ENCODE data around the gene MATN3.

Gene MATN3

GRCh38 chr2:19944205-19944845 lies 68.1 kb downstream of the MATN3 start:
- H3K36me3 ChIP-seq (ENCODE audit: control insufficient read depth, insufficient read depth, low read length) = no peaks in the 10 kb centered on the region
- no peaks in the 10 kb centered on the region for H3K27me3 ChIP-seq (ENCODE audit: control insufficient read depth, insufficient read depth, low read length)
- H3K4me1 ChIP-seq (ENCODE audit: control insufficient read depth, insufficient read depth, low read length) = peaks cover 18% of the 10 kb centered on the region
- H3K9ac ChIP-seq (ENCODE audit: low read depth, low read length) = no peak overlapping the region
- H3K9me3 ChIP-seq (ENCODE audit: control insufficient read depth, insufficient read depth, low read length) = no peaks in the 10 kb centered on the region
- no peak overlapping the region for H3K4me3 ChIP-seq (ENCODE audit: low read depth, low read length)

- Histone ChIP-seq H3K4me1 (ENCODE audit: control insufficient read depth, insufficient read depth, low read length) (peaks cover 18% of the 10 kb centered on the region), H3K36me3 (ENCODE audit: control insufficient read depth, insufficient read depth, low read length) (no peaks in the 10 kb centered on the region), H3K4me3 (ENCODE audit: low read depth, low read length) (no peak overlapping the region), H3K9me3 (ENCODE audit: control insufficient read depth, insufficient read depth, low read length) (no peaks in the 10 kb centered on the region), H3K9ac (ENCODE audit: low read depth, low read length) (no peak overlapping the region), H3K27me3 (ENCODE audit: control insufficient read depth, insufficient read depth, low read length) (no peaks in the 10 kb centered on the region)
These were observed 69.3 kb downstream of the MATN3 start for GRCh38 chr2:19943189-19943588.

- peaks cover 18% of the 10 kb centered on the region for H3K4me1 ChIP-seq (ENCODE audit: control insufficient read depth, insufficient read depth, low read length)
- H3K36me3 ChIP-seq (ENCODE audit: control insufficient read depth, insufficient read depth, low read length) = no peaks in the 10 kb centered on the region
- H3K4me3 ChIP-seq (ENCODE audit: low read depth, low read length) = no peak overlapping the region
- no peaks in the 10 kb centered on the region for H3K9me3 ChIP-seq (ENCODE audit: control insufficient read depth, insufficient read depth, low read length)
- H3K9ac ChIP-seq (ENCODE audit: low read depth, low read length) = no peak overlapping the region
- H3K27me3 ChIP-seq (ENCODE audit: control insufficient read depth, insufficient read depth, low read length) = no peaks in the 10 kb centered on the region
These were observed 70.3 kb downstream of the MATN3 start for GRCh38 chr2:19942199-19942598.
